Thoracic aorta (tissue), 2 donors: ENCODE data around the gene NPAS3. TPM values are rescaled to one million over a fixed set of nuclear protein-coding genes. Genes with fewer than 3 reads are reported as not detected.

Experiments
- ATAC-seq: fragments of 150-250 bp; one replicate; pipeline ENCODE4 v1.8.0; 2017; ENCODE audit warnings: low read depth; ENCODE audit not compliant: insufficient number of reproducible peaks, low FRiP score
- DNase-seq: peaks from one replicate; pipeline ENCODE4 v3.0.0-alpha.2; 2020; ENCODE audit warnings: low spot score
- H3K27ac ChIP-seq, 2 donors: fragments of 200-600 bp; sonication (generic); 1 replicate in 1 of 2; 2 replicates in 1 of 2; pipeline ENCODE4 v1.5.1; 2016; ENCODE audit warnings: mild to moderate bottlenecking in 2 of 2, moderate library complexity in 2 of 2
- H3K27me3 ChIP-seq: fragments of 200-600 bp; sonication (generic); replicated peaks from 2 replicates; pipeline ENCODE4 v1.6.0; 2016; ENCODE audit warnings: mild to moderate bottlenecking; ENCODE audit not compliant: insufficient read depth
- H3K36me3 ChIP-seq: fragments of 200-600 bp; sonication (generic); one replicate; pipeline ENCODE4 v1.5.1; 2016
- H3K4me1 ChIP-seq, 2 donors: fragments of 200-600 bp; sonication (generic); 1 replicate in 1 of 2; 2 replicates in 1 of 2; pipeline versions ENCODE4 v1.5.1 to v1.6.0; 2016; ENCODE audit warnings: low read depth in 2 of 2, mild to moderate bottlenecking in 1 of 2; ENCODE audit not compliant: control insufficient read depth in 1 of 2
- H3K4me3 ChIP-seq: fragments of 200-600 bp; sonication (generic); 2 replicates; pipeline ENCODE4 v1.5.1; 2016; ENCODE audit warnings: mild to moderate bottlenecking
- H3K9me3 ChIP-seq: fragments of 200-600 bp; sonication (generic); 2 replicates; pipeline ENCODE4 v1.5.1; 2016
- total RNA-seq, 2 donors: library from RNA; depleted of rRNA; stranded (reverse); fragments of >200 nt; gene quantifications; one replicate each; pipeline versions ENCODE4 v1.1.0 to v1.2.3, GENCODE V29; 2016
- TF ChIP-seq, protein P1 (sequence below): fragments of 200-600 bp; sonication (generic); IDR thresholded peaks from one replicate; pipeline ENCODE4 v1.5.1; 2019; ENCODE audit warnings: antibody characterized with exemption

NPAS3 gene
- total RNA-seq, 2 donors from 2014 or later, result 1.1 TPM; not detected in 1

DNA sequence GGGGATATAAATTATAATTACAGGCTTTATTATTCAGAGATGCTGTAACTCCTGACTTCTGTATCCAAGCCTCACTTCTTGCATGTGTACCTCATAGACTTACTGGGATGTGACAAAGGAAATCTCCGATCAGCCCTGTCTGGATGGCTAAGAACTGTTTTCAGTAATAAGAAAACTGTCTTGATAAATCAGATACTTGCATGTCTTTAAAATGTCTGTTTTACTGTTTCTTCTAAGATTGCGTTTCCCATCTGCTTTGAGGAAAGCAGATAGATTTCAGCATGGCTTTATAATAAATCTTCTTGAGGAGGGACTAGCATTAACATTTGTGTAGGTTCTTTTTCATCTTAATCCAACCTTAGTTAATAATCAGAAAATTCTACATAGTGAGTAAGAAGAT lies 616.3 kb downstream of the NPAS3 start:
- no peak overlapping the region for H3K27ac ChIP-seq
- TF ChIP-seq, protein P1, sequence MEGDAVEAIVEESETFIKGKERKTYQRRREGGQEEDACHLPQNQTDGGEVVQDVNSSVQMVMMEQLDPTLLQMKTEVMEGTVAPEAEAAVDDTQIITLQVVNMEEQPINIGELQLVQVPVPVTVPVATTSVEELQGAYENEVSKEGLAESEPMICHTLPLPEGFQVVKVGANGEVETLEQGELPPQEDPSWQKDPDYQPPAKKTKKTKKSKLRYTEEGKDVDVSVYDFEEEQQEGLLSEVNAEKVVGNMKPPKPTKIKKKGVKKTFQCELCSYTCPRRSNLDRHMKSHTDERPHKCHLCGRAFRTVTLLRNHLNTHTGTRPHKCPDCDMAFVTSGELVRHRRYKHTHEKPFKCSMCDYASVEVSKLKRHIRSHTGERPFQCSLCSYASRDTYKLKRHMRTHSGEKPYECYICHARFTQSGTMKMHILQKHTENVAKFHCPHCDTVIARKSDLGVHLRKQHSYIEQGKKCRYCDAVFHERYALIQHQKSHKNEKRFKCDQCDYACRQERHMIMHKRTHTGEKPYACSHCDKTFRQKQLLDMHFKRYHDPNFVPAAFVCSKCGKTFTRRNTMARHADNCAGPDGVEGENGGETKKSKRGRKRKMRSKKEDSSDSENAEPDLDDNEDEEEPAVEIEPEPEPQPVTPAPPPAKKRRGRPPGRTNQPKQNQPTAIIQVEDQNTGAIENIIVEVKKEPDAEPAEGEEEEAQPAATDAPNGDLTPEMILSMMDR, result no peak
- no peaks in the 10 kb centered on the region for H3K27me3 ChIP-seq
- H3K4me3 ChIP-seq, result no peak overlapping the region
- no peaks in the 10 kb centered on the region for H3K4me1 ChIP-seq
- no peaks in the 10 kb centered on the region for H3K36me3 ChIP-seq
- no peaks in the 10 kb centered on the region for H3K9me3 ChIP-seq
- DNase-seq (no peak), ATAC-seq (no peak)

DNA sequence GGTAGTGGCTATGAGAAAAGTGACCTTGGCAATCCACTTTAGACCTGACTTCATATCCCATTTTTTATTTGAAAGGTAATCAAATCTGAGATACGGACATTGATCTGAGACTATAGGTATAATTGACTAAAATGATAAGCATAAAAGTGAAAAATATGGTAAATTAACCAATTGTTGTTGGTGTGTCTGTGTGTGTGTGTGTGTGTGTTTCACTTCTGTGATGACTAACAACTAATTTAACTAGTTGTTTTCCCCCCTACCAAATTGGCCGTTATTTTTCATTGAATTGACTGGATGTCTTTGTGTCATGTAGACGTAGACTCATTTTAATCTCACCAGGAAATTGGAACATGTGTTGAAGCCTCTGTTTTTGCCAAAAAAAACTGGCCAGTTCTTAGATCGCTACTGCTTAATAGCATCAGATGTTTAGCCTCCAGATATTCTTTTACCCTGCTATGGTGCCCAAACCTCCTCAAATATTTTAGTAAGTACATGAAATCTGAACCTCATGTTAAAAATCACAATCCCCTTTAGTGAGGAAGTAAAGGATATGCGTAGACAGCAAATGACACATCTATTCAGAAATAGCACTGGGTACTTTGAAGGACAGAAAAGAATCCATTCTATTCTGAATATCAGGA lies 617.2 kb downstream of the NPAS3 start:
- TF ChIP-seq, protein P1, result no peak
- no peaks in the 10 kb centered on the region for H3K4me1 ChIP-seq
- H3K36me3 ChIP-seq, result no peaks in the 10 kb centered on the region
- no peaks in the 10 kb centered on the region for H3K27me3 ChIP-seq
- DNase-seq (no peak), ATAC-seq (no peak)
- no peaks in the 10 kb centered on the region for H3K9me3 ChIP-seq
- no peak overlapping the region for H3K27ac ChIP-seq
- H3K4me3 ChIP-seq, result no peak overlapping the region

DNA sequence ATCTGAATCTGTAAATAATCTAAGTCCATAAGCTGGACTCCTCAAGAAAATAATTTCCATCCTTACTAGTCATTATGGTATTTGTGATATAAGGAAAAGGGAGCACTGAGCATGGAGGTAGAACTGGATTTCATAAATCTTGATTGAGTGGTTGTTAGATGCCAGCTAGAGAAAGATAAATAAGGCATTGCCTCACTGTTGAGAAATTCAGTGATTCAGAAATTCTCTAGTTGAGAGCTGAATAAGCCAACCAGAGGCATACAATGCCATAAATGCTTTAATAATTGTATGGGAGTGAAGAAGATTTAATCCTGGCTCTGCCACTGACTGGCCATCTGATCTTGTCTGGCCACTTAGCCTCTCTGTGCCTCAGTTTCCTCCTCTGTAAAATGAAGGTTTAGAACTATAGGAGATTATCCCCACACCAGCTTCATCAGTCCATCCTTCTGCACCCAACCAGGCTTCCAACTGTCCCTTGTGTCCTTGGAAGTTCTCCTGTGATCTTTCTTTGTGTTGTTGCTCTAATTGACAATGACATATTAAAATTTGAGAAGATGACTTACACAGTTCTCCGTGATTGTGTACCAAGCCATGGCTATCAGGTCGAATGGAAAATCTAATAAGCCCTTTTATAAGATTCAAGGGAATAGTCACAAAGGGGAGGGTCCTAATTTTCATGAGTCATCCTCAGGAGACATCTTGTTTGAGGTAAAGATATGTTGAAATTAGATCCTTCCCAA lies 617.9 kb downstream of the NPAS3 start:
- H3K9me3 ChIP-seq, result no peaks in the 10 kb centered on the region
- no peaks in the 10 kb centered on the region for H3K27me3 ChIP-seq
- no peak overlapping the region for H3K4me3 ChIP-seq
- H3K27ac ChIP-seq, result no peak overlapping the region
- H3K4me1 ChIP-seq, result no peaks in the 10 kb centered on the region
- ATAC-seq, result no peak
- H3K36me3 ChIP-seq, result no peaks in the 10 kb centered on the region
- TF ChIP-seq, protein P1, result no peak
- DNase-seq, result no peak

DNA sequence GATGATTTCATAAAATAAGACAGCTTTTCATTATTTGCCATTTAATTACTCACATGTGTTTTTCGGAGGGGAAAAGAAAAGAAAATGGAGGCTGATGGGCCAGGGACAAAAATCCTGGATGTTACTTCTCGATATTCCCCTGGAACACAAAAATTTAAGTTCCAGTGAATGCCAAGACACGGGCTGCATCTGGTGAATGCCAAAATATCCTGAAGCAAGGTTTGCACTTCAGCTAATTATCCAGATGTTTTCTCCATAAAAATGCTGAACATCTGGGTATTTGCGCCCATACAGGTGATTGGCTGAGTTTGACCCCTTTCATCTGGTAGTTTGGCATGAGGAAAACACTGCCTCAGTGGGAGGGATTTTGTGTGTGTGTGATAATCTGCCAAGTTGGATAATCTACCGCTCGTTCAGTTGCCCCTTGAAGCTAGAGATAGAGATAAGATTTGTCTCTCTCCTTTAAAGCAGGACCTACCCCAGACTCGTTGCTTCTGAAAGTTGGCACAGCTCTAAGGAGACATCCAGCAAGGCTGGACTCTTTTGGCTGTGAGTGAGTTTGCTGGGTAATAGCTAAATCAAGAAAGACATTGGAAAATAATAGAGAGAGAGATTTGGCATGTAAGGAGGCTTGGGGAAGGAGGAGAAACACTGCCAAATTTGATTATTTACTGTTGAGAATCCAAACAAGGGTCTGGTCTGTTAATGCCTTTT lies 622.2 kb downstream of the NPAS3 start:
- H3K9me3 ChIP-seq, result no peaks in the 10 kb centered on the region
- H3K27ac ChIP-seq, result no peak overlapping the region
- ATAC-seq, result no peak
- TF ChIP-seq, protein P1, result no peak
- no peaks in the 10 kb centered on the region for H3K4me1 ChIP-seq
- H3K36me3 ChIP-seq, result no peaks in the 10 kb centered on the region
- H3K4me3 ChIP-seq, result no peak overlapping the region
- DNase-seq, result no peak
- no peaks in the 10 kb centered on the region for H3K27me3 ChIP-seq

DNA sequence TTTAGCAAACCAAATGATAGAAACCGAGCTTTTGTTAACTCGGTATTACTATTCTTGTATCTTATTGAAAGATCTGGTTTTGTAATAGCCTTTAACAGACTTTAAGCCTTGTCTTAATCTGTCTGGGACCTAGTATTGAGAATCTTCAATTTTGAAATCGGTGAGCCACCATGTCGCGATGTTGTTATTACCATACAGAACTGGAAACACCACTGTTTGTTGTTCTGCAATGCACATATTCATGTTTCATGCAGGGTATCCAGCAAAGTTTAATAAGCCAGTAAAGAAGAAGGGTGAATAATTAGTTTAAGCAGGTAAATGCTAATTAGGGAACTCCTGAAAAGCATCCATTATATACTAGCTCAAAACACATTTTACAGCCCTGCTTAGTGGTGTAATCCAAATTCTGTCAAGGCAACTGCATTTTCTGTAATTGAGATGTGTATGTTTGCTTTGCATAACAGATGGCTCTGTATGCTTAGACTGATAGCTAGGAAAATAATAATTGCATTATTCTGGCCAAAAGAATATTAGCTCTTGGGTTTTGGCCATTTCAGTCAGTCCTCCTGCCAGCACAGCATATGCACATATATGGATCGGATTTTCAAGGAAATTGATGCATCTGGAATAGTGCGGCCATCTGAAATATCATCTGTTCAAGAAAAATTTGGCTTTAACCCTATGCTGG lies 623.0 kb downstream of the NPAS3 start:
- Histone ChIP-seq H3K27ac (no peak overlapping the region), H3K27me3 (no peaks in the 10 kb centered on the region), H3K36me3 (no peaks in the 10 kb centered on the region), H3K9me3 (no peaks in the 10 kb centered on the region), H3K4me1 (no peaks in the 10 kb centered on the region), H3K4me3 (no peak overlapping the region)
- TF ChIP-seq, protein P1, result no peak
- no peak for DNase-seq
- ATAC-seq, result no peak
